Spleen (tissue), 7 donors: ENCODE results near the gene CRKL.

ENCODE experiments used
- POLR2A ChIP-seq, 3 donors: fragments of 450-650 bp; IDR thresholded peaks; one replicate each; pipeline ENCODE4 v1.5.1; 2017; ENCODE audit warnings: antibody characterized with exemption in 3 of 3, mild to moderate bottlenecking in 1 of 3
- POLR2AphosphoS5 ChIP-seq, 3 donors: sonication (generic); formaldehyde crosslinking; IDR thresholded peaks; one replicate each; pipeline ENCODE4 v1.5.1; 2017; ENCODE audit warnings: antibody characterized with exemption in 3 of 3
- TF ChIP-seq, protein P1 (sequence below), 11 experiments: fragments of 200-600 bp in 7 of 11; fragments of 450-650 bp in 4 of 11; sonication (generic) in 4 of 11; IDR thresholded peaks in 8 of 11; conservative IDR thresholded peaks in 3 of 11; 1 replicate in 7 of 11; 2 replicates in 4 of 11; pipeline versions ENCODE4 v1.4.0 to v1.8.0; 2016 to 2021; ENCODE audit warnings: antibody characterized with exemption in 11 of 11, inconsistent platforms in 4 of 11, mild to moderate bottlenecking in 1 of 11
- donor health status: DM: no; HTN: no; CAD: no; lungs with moderate emphysema.
- donor health status: DM: no; HTN: no; CAD: no.
- donor health status: DM: no; HTN: no; CAD: no.

DNA sequence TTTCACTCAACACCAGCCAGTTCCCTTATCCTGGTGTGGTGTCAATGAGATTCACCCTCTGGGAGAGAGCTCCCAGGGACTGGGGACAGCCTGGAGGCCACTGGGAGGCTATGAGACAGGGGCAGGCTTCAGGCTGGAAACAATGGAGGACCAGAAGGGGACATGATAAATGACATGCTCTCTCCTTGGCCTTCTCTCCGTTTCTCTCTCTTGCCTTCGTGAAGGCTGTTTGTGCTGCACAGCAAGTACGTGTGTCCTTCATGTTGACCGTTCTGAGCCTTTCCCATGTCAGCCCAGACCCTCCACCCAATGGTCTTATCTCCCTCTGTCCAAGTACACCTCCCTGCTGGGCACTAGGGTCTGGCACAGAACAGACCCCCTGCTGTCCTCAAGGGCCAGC, 63.3 kb downstream of the CRKL start:
- TF ChIP-seq, protein P1, sequence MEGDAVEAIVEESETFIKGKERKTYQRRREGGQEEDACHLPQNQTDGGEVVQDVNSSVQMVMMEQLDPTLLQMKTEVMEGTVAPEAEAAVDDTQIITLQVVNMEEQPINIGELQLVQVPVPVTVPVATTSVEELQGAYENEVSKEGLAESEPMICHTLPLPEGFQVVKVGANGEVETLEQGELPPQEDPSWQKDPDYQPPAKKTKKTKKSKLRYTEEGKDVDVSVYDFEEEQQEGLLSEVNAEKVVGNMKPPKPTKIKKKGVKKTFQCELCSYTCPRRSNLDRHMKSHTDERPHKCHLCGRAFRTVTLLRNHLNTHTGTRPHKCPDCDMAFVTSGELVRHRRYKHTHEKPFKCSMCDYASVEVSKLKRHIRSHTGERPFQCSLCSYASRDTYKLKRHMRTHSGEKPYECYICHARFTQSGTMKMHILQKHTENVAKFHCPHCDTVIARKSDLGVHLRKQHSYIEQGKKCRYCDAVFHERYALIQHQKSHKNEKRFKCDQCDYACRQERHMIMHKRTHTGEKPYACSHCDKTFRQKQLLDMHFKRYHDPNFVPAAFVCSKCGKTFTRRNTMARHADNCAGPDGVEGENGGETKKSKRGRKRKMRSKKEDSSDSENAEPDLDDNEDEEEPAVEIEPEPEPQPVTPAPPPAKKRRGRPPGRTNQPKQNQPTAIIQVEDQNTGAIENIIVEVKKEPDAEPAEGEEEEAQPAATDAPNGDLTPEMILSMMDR (IDR thresholded peaks at IDR 0.05 in 8 of 11, conservative IDR thresholded peaks at IDR 0.05 in 3 of 11), result no peak
- TF ChIP-seq POLR2A (IDR thresholded peaks at IDR 0.05) (no peak), POLR2AphosphoS5 (IDR thresholded peaks at IDR 0.05) (no peak)
